Chondrocyte (in vitro differentiated cells): ENCODE results near the gene LRRC8C. TPM values are rescaled to one million over a fixed set of nuclear protein-coding genes. Genes with fewer than 3 reads are reported as not detected.

Source experiments
- DNase-seq: peaks from one replicate; pipeline ENCODE4 v3.0.0; 2021; ENCODE audit warnings: mixed read lengths, low spot score
- H3K27ac Mint-ChIP-seq: one replicate; pipeline ENCODE4 v1.8.0; 2021; ENCODE audit warnings: mild to moderate bottlenecking, moderate library complexity, mixed read lengths; ENCODE audit not compliant: unreplicated experiment
- H3K27me3 Mint-ChIP-seq: 2 replicates; pipeline ENCODE4 v1.8.0; 2021; ENCODE audit warnings: low read depth, mixed read lengths
- H3K36me3 Mint-ChIP-seq: 2 replicates; pipeline ENCODE4 v1.8.0; 2021; ENCODE audit warnings: low read depth, mixed read lengths
- H3K4me1 Mint-ChIP-seq: 2 replicates; pipeline ENCODE4 v1.8.0; 2021; ENCODE audit warnings: low read depth, mild to moderate bottlenecking, mixed read lengths
- H3K4me3 Mint-ChIP-seq: one replicate; pipeline ENCODE4 v1.8.0; 2021; ENCODE audit warnings: mild to moderate bottlenecking, moderate library complexity, mixed read lengths; ENCODE audit not compliant: unreplicated experiment
- H3K9me3 Mint-ChIP-seq: 2 replicates; pipeline ENCODE4 v1.8.0; 2021; ENCODE audit warnings: low read depth, mixed read lengths
- CTCF ChIP-seq: fragments of 200-600 bp; sonication (generic); IDR thresholded peaks from 2 replicates; pipeline ENCODE4 v1.5.0; 2021; ENCODE audit warnings: antibody characterized with exemption, mild to moderate bottlenecking, moderate library complexity
- total RNA-seq: library from RNA; stranded (reverse); gene quantifications from 3 replicates; pipeline ENCODE4 v1.2.1, GENCODE V29; 2021

The LRRC8C gene
- total RNA-seq, 1 donor from 2014 or later: 2.3 TPM

GRCh38 chr1:89686520-89686919, 53.6 kb downstream of the LRRC8C start:
- Mint-ChIP-seq H3K36me3 (peaks cover 2% of the 10 kb centered on the region), H3K9me3 (no peaks in the 10 kb centered on the region), H3K4me1 (peaks cover 4% of the 10 kb centered on the region), H3K4me3 (no peak overlapping the region), H3K27me3 (no peaks in the 10 kb centered on the region), H3K27ac (no peak overlapping the region)
- TF ChIP-seq CTCF: no peak
- DNase-seq: no peak

GRCh38 chr1:89687254-89687653, 54.3 kb downstream of the LRRC8C start:
- Mint-ChIP-seq H3K4me3 (no peak overlapping the region), H3K9me3 (no peaks in the 10 kb centered on the region), H3K27me3 (no peaks in the 10 kb centered on the region), H3K27ac (no peak overlapping the region), H3K4me1 (peaks cover 6% of the 10 kb centered on the region), H3K36me3 (peaks cover 2% of the 10 kb centered on the region)
- no peak for TF ChIP-seq CTCF
- no peak for DNase-seq

DNA sequence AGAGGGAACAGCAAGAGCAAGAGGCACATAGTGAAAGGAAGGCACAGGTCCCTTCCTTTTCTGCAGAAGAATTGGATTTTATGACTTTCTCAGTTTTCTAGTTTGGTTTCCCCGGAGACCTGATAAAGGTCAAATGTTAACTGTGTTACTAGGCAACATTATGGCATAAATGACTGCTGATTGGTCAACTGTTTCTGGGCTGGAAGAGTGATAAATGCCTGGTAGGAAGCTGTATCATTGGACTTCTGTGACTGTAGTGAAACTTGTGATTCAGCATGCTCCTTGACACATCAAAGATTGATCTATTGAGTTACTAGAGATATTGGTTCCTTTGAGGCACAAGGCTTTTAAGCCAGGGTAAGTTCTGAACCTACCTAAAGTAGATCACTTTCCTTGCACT, 55.7 kb downstream of the LRRC8C start:
- no peak for DNase-seq
- H3K36me3 Mint-ChIP-seq: peaks cover 2% of the 10 kb centered on the region
- H3K27ac Mint-ChIP-seq: no peak overlapping the region
- H3K4me1 Mint-ChIP-seq: peaks cover 12% of the 10 kb centered on the region
- no peaks in the 10 kb centered on the region for H3K27me3 Mint-ChIP-seq
- no peak overlapping the region for H3K4me3 Mint-ChIP-seq
- no peaks in the 10 kb centered on the region for H3K9me3 Mint-ChIP-seq
- TF ChIP-seq CTCF: no peak

GRCh38 chr1:89689234-89689633, 56.3 kb downstream of the LRRC8C start:
- Mint-ChIP-seq H3K27me3 (no peaks in the 10 kb centered on the region), H3K27ac (no peak overlapping the region), H3K9me3 (no peaks in the 10 kb centered on the region), H3K36me3 (peaks cover 2% of the 10 kb centered on the region), H3K4me3 (no peak overlapping the region), H3K4me1 (peaks cover 12% of the 10 kb centered on the region)
- DNase-seq: no peak
- TF ChIP-seq CTCF: no peak

- Mint-ChIP-seq H3K36me3 (peaks cover 2% of the 10 kb centered on the region), H3K4me3 (no peak overlapping the region)
- TF ChIP-seq CTCF: no peak
These were observed 57.7 kb downstream of the LRRC8C start for GRCh38 chr1:89690595-89690994.

More at GRCh38 chr1:89690595-89690994, 57.7 kb downstream of the LRRC8C start:
- H3K9me3 Mint-ChIP-seq: no peaks in the 10 kb centered on the region
- peaks cover 11% of the 10 kb centered on the region for H3K4me1 Mint-ChIP-seq
- H3K27me3 Mint-ChIP-seq: no peaks in the 10 kb centered on the region
- DNase-seq: no peak
- no peak overlapping the region for H3K27ac Mint-ChIP-seq
